ENCODE results near the gene RPL22L1. TPM values are rescaled to one million over a fixed set of nuclear protein-coding genes. Genes with fewer than 3 reads are reported as not detected.

RPL22L1 gene
- total RNA-seq, 2 donors from 2014 or later: 26.0 to 61.2 TPM

DNA sequence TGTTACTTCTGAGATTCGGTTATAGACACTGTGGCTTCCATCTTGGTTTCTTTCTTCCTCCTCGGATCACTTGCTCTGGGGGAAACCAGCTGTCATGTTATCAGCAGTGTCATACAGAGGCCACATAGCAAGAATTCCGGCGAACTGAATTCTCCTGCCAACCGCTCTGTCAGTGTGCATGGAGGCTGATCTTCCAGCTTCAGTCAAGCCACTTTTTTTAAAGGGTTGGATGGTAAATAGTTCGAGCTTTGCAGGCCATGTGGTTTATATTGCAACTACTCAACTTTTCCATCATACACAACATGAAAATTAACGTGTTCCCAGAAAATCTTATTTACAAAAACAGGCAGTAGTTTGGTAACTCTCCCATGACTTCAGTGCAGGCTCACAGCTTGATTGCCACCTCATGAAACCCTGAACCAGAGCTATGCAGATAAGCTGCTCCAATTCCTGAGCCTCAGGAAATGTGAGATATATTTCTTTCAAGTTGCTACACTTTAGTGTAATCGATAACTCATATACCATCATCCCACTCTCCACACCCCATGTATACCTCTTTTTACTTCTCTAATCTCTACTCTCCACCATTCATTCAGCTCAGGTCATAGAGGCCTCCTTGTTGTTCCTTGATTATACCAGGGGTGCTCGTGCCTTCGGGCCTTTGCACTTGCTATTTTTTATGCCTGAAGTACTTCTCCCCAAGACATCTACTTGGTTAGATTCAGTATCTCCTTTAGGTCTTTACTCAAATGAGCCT lies 7.2 kb downstream of the RPL22L1 start:
- Histone ChIP-seq H3K36me3 (replicated peaks in 1 of 2; ENCODE audit: insufficient read depth in 1 of 2, low read depth in 2 of 2) (peaks cover 0 to 14% of the 10 kb centered on the region in 2 donors), H3K27ac (no peak overlapping the region), H3K9me3 (no peaks in the 10 kb centered on the region), H3K4me3 (no peak overlapping the region), H3K4me1 (peaks cover 11% of the 10 kb centered on the region), H3K27me3 (no peaks in the 10 kb centered on the region)
- DNase-seq: no peak
- no peak for ATAC-seq
- TF ChIP-seq, protein P1, sequence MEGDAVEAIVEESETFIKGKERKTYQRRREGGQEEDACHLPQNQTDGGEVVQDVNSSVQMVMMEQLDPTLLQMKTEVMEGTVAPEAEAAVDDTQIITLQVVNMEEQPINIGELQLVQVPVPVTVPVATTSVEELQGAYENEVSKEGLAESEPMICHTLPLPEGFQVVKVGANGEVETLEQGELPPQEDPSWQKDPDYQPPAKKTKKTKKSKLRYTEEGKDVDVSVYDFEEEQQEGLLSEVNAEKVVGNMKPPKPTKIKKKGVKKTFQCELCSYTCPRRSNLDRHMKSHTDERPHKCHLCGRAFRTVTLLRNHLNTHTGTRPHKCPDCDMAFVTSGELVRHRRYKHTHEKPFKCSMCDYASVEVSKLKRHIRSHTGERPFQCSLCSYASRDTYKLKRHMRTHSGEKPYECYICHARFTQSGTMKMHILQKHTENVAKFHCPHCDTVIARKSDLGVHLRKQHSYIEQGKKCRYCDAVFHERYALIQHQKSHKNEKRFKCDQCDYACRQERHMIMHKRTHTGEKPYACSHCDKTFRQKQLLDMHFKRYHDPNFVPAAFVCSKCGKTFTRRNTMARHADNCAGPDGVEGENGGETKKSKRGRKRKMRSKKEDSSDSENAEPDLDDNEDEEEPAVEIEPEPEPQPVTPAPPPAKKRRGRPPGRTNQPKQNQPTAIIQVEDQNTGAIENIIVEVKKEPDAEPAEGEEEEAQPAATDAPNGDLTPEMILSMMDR (IDR thresholded peaks at IDR 0.05): no peak
- TF ChIP-seq POLR2A (IDR thresholded peaks at IDR 0.05): no peak
- intact Hi-C loops (cut with DNase I): no loop called here
- 78 to 85% methylated on average over 10 of the region's 10 CpGs for WGBS, 2 donors

DNA sequence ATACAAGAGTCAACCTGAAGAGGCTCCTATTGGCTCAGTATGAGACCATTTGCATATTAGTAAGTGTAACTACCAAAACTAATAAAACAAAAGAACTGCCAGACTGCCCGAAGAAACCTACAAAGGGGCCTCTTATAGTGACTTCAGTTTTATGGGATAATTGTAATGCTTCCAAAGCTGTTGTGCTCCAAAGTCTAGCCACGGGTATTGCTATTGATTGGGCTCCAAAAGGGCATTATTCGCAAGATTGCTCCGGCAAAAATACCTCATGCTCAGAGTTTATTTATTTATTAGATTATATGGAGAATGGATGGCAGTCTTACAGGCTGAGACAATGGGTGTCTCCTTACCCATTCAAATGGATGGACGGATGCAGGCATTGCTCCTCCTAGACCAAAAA lies 11.4 kb downstream of the RPL22L1 start:
- TF ChIP-seq POLR2A (IDR thresholded peaks at IDR 0.05): no peak
- TF ChIP-seq, protein P1 (IDR thresholded peaks at IDR 0.05): no peak
- intact Hi-C loops (cut with DNase I): no loop called here
- Histone ChIP-seq H3K27me3 (no peaks in the 10 kb centered on the region), H3K4me1 (peaks cover 9% of the 10 kb centered on the region), H3K4me3 (no peak overlapping the region), H3K27ac (no peak overlapping the region), H3K36me3 (replicated peaks in 1 of 2; ENCODE audit: insufficient read depth in 1 of 2, low read depth in 2 of 2) (no peaks in the 10 kb centered on the region), H3K9me3 (no peaks in the 10 kb centered on the region)
- no peak for DNase-seq
- 78 to 85% methylated on average over 5 of the region's 5 CpGs for WGBS, 2 donors
- ATAC-seq: no peak

DNA sequence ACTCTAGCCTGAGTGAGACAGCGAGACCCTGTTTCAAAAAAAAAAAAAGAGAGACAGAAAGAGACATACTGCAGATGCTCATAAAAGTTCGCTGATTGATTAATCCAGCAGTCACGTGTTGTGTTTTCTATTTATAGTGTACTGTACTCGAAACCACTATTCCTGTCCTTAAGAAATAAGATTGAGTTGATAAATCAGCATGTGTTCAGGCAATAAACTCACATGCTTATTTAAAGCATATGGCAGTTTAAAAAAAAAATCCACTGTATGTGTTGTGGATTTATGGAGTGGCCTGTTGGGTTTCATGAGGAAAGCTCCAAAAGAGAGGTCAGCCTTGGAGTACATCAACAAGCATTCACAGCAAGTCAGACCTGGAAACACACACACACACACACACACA lies 17.7 kb downstream of the RPL22L1 start:
- DNase-seq: no peak
- WGBS, 2 donors: 62 to 65% methylated on average over 4 of the region's 4 CpGs
- TF ChIP-seq, protein P1 (IDR thresholded peaks at IDR 0.05): no peak
- TF ChIP-seq POLR2A (IDR thresholded peaks at IDR 0.05): no peak
- no peaks in the 10 kb centered on the region for H3K27me3 ChIP-seq
- H3K4me1 ChIP-seq: peaks cover 6% of the 10 kb centered on the region
- H3K4me3 ChIP-seq: no peak overlapping the region
- H3K9me3 ChIP-seq: no peaks in the 10 kb centered on the region
- no peaks in the 10 kb centered on the region for H3K36me3 ChIP-seq (replicated peaks in 1 of 2; ENCODE audit: insufficient read depth in 1 of 2, low read depth in 2 of 2)
- intact Hi-C loops (cut with DNase I): no loop called here
- ATAC-seq: no peak
- H3K27ac ChIP-seq: no peak overlapping the region

DNA sequence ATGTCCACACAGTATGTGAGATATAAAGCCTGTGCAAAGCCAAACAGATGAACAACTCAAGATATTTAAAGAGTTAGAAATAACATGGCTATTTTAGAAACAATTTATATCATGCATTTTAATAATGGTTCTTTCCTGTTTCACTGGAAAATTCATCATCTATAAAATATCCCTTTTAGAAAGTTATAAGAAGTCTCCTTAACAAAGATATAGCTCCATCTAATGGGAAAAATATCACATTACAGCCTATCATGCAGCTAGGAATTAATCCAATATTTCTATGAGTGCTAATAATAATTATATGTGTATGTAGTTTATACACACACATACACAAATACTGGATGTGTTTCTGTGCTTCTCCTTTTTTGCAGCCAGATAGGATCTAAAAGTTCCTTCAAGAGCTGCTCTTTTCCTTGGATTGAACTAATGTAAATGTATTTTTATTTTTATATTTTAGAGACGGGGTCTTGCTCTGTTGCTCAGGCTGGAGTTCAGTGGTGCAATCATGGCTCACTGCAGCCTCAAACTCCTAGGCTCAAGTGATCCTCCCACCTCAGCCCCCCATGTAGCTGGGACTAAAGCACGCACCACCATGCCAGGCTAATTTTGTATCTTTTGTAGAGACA lies 21.6 kb downstream of the RPL22L1 start:
- no peak for TF ChIP-seq POLR2A (IDR thresholded peaks at IDR 0.05)
- TF ChIP-seq, protein P1 (IDR thresholded peaks at IDR 0.05): peak; percentile 18 to 48 (median 33)
- Histone ChIP-seq H3K36me3 (replicated peaks in 1 of 2; ENCODE audit: insufficient read depth in 1 of 2, low read depth in 2 of 2) (no peaks in the 10 kb centered on the region), H3K4me3 (no peak overlapping the region), H3K4me1 (no peaks in the 10 kb centered on the region), H3K9me3 (no peaks in the 10 kb centered on the region), H3K27me3 (no peaks in the 10 kb centered on the region), H3K27ac (no peak overlapping the region)
- WGBS, 2 donors: 81 to 93% methylated on average over 2 of the region's 2 CpGs
- DNase-seq (no peak), ATAC-seq (no peak)
- intact Hi-C loops (cut with DNase I): no loop called here
